ENCODE results near the gene SPECC1L. TPM values are rescaled to one million over a fixed set of nuclear protein-coding genes. Genes with fewer than 3 reads are reported as not detected.

Gene SPECC1L
- total RNA-seq, 1 experiment from 2014 or later = 40.8 TPM

DNA sequence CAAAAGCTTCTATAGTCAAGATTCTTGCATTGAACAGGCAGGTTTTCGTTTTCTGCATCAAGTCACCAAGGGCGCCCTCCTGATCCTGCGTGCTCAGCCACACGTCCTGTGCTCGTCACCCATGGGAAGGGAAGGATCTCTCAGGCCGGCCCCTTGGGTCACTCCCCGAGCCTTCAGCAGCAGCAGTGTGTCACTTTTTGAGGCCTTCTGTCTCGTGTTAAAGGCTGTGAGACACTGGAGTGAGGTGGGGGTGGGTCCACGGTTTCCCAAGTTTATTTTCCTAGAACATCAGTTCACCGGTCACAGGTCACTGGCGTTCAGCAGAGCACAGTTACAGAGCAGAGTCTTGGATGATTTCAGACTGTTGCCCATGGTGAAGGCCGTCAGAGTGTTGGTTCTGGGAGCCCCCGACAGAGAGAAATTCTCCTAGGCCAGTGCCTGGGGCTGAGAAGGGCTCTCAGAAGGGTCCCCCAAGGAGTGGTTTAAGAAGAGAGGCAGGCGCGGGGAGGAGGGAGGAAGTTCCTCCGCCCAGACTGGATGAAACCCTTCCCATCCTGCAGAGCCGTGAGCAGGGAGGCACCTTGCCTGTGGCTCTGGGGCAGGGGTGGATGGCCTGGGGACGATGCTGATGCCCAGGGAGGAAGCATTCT lies 143.2 kb downstream of the SPECC1L start:
- RAD21 ChIA-PET (ENCODE audit: low non-redundant PET in 1 of 2, low total read pairs in 2 of 2, uncharacterized antibody in 2 of 2, unreplicated experiment in 2 of 2) = no interaction called here
- no peak for DNase-seq (ENCODE audit: low read depth, low spot score)

DNA sequence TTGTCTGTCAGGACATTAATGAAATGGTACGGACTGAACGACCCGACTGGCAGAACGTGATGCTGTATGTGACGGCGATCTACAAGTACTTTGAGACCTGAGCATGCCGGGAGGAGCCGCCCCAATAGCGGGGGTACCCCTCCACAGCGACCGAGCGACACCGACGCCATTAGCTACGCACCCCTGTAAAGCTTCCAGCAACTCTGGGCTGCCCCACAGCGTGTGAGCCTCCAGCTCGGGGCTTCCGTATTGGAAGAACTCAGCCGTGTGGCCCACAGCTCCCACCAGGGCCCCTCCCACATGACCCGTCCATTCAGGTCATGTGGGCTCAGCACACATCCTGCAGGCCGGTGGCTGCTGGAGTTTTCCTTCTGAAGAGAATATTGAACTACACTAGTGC lies 143.9 kb downstream of the SPECC1L start:
- H2AFZ ChIP-seq (ENCODE audit: low read depth, low read length, poor library complexity, severe bottlenecking) = no peak overlapping the region
- no peak for ATAC-seq
- BruUV-seq (replicated peaks) = no TSS peak
- ChIA-PET RAD21 (ENCODE audit: low non-redundant PET in 1 of 2, low total read pairs in 2 of 2, uncharacterized antibody in 2 of 2, unreplicated experiment in 2 of 2) (no interaction called here), POLR2A (no interaction called here), CTCF (no interaction called here)
- H3K27me3 ChIP-seq (ENCODE audit: insufficient read depth, low read length) = no peaks in the 10 kb centered on the region
- H3K79me2 ChIP-seq (ENCODE audit: insufficient read depth, low read length) = no peaks in the 10 kb centered on the region; the same call in 1 of the 2 replicates
- H3K9ac ChIP-seq (ENCODE audit: low read length) = no peak overlapping the region
- no peaks in the 10 kb centered on the region for H3K9me2 ChIP-seq (ENCODE audit: insufficient read depth)
- H3K4me2 ChIP-seq (ENCODE audit: low read length) = no peak overlapping the region
- peaks cover 5 to 12% of the 10 kb centered on the region in 2 experiments; a peak in 3 of 4 replicates for H3K36me3 ChIP-seq (ENCODE audit: control insufficient read depth in 1 of 2, insufficient read depth in 2 of 2, low read length in 2 of 2)
- H3K4me1 ChIP-seq (ENCODE audit: control insufficient read depth in 1 of 2, insufficient read depth in 2 of 2, low read length in 2 of 2) = peaks cover 0 to 8% of the 10 kb centered on the region in 2 experiments; a peak in 1 of 4 replicates
- no peaks in the 10 kb centered on the region for H3K9me3 ChIP-seq (ENCODE audit: control insufficient read depth in 1 of 2, insufficient read depth in 1 of 2, low read depth in 1 of 2, low read length in 2 of 2)
- H3K4me3 ChIP-seq (replicated peaks in 1 of 2; ENCODE audit: low read depth in 1 of 2, low read length in 2 of 2) = no peak overlapping the region
- DNase-seq (ENCODE audit: low read depth, low spot score) = no peak
- intact Hi-C loops (cut with micrococcal nuclease) = no loop called here
- no peak overlapping the region for H3K27ac ChIP-seq (ENCODE audit: low read depth, low read length)
- H4K20me1 ChIP-seq (ENCODE audit: insufficient read depth) = no peaks in the 10 kb centered on the region
- TF ChIP-seq SP1 (IDR thresholded peaks at IDR 0.05; ENCODE audit: low read depth) = no peak

More for the DNA sequence above, 143.2 kb downstream of the SPECC1L start:
- Histone ChIP-seq H3K9me3 (ENCODE audit: control insufficient read depth in 1 of 2, insufficient read depth in 1 of 2, low read depth in 1 of 2, low read length in 2 of 2) (no peaks in the 10 kb centered on the region), H3K27me3 (ENCODE audit: insufficient read depth, low read length) (no peaks in the 10 kb centered on the region), H2AFZ (ENCODE audit: low read depth, low read length, poor library complexity, severe bottlenecking) (no peak overlapping the region), H4K20me1 (ENCODE audit: insufficient read depth) (no peaks in the 10 kb centered on the region), H3K36me3 (ENCODE audit: control insufficient read depth in 1 of 2, insufficient read depth in 2 of 2, low read length in 2 of 2) (peaks cover 5 to 12% of the 10 kb centered on the region in 2 experiments; a peak in 3 of 4 replicates), H3K4me1 (ENCODE audit: control insufficient read depth in 1 of 2, insufficient read depth in 2 of 2, low read length in 2 of 2) (peaks cover 0 to 8% of the 10 kb centered on the region in 2 experiments; a peak in 1 of 4 replicates), H3K4me2 (ENCODE audit: low read length) (no peak overlapping the region), H3K79me2 (ENCODE audit: insufficient read depth, low read length) (no peaks in the 10 kb centered on the region; the same call in 1 of the 2 replicates), H3K9ac (ENCODE audit: low read length) (no peak overlapping the region), H3K9me2 (ENCODE audit: insufficient read depth) (no peaks in the 10 kb centered on the region), H3K4me3 (replicated peaks in 1 of 2; ENCODE audit: low read depth in 1 of 2, low read length in 2 of 2) (no peak overlapping the region), H3K27ac (ENCODE audit: low read depth, low read length) (no peak overlapping the region)
- CTCF ChIA-PET = no interaction called here
- TF ChIP-seq, protein P1, sequence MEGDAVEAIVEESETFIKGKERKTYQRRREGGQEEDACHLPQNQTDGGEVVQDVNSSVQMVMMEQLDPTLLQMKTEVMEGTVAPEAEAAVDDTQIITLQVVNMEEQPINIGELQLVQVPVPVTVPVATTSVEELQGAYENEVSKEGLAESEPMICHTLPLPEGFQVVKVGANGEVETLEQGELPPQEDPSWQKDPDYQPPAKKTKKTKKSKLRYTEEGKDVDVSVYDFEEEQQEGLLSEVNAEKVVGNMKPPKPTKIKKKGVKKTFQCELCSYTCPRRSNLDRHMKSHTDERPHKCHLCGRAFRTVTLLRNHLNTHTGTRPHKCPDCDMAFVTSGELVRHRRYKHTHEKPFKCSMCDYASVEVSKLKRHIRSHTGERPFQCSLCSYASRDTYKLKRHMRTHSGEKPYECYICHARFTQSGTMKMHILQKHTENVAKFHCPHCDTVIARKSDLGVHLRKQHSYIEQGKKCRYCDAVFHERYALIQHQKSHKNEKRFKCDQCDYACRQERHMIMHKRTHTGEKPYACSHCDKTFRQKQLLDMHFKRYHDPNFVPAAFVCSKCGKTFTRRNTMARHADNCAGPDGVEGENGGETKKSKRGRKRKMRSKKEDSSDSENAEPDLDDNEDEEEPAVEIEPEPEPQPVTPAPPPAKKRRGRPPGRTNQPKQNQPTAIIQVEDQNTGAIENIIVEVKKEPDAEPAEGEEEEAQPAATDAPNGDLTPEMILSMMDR (IDR thresholded peaks at IDR 0.05 in 2 of 3, conservative IDR thresholded peaks at IDR 0.05 in 1 of 3; ENCODE audit: borderline replicate concordance in 1 of 3, insufficient read depth in 1 of 3, low read depth in 2 of 3, low read length in 2 of 3) = no peak
- TF ChIP-seq RAD21 (IDR thresholded peaks at IDR 0.05; ENCODE audit: low read depth) (no peak), ZFX (IDR thresholded peaks at IDR 0.05) (no peak), EGR1 (IDR thresholded peaks at IDR 0.05; ENCODE audit: low read depth) (no peak), SP1 (IDR thresholded peaks at IDR 0.05; ENCODE audit: low read depth) (no peak), ZNF274 (IDR thresholded peaks at IDR 0.05; ENCODE audit: low read depth, low read length) (no peak), EZH2 (IDR thresholded peaks at IDR 0.05) (no peak), CBX3 (IDR thresholded peaks at IDR 0.05; ENCODE audit: low read depth) (no peak), CEBPB (IDR thresholded peaks at IDR 0.05; ENCODE audit: low read depth) (no peak), SRF (IDR thresholded peaks at IDR 0.05; ENCODE audit: low read depth) (no peak)
- intact Hi-C loops (cut with micrococcal nuclease) = no loop called here
- POLR2A ChIA-PET = no interaction called here
- ATAC-seq = no peak
- no TSS peak for BruUV-seq (replicated peaks)
